Measurements from ENCODE around the gene LRMDA.

LRMDA gene

GRCh38 chr10:75622503-75622902 is 191.1 kb downstream of the LRMDA start:
- Histone ChIP-seq H3K27ac (ENCODE audit: low read length) (no peak overlapping the region), H3K27me3 (ENCODE audit: low read depth, low read length) (0 out of 2 replicates have a peak, but pooled peaks cover 4% of the 10 kb centered on the region), H3K9ac (ENCODE audit: low read length) (no peak overlapping the region), H3K9me3 (ENCODE audit: insufficient read depth, low read length) (no peaks in the 10 kb centered on the region), H4K20me1 (ENCODE audit: insufficient read depth, low read length) (no peaks in the 10 kb centered on the region), H3K4me2 (ENCODE audit: low read length) (no peak overlapping the region), H2AFZ (ENCODE audit: low read depth, low read length) (no peak overlapping the region), H3K79me2 (ENCODE audit: low read length) (no peaks in the 10 kb centered on the region), H3K4me3 (ENCODE audit: low read length) (no peak overlapping the region), H3K36me3 (replicated peaks; ENCODE audit: low read depth, low read length) (no peaks in the 10 kb centered on the region), H3K4me1 (ENCODE audit: low read length) (no peaks in the 10 kb centered on the region)
- TF ChIP-seq EZH2phosphoT487 (IDR thresholded peaks at IDR 0.05; ENCODE audit: low read depth) = no peak
- TF ChIP-seq, protein P1, sequence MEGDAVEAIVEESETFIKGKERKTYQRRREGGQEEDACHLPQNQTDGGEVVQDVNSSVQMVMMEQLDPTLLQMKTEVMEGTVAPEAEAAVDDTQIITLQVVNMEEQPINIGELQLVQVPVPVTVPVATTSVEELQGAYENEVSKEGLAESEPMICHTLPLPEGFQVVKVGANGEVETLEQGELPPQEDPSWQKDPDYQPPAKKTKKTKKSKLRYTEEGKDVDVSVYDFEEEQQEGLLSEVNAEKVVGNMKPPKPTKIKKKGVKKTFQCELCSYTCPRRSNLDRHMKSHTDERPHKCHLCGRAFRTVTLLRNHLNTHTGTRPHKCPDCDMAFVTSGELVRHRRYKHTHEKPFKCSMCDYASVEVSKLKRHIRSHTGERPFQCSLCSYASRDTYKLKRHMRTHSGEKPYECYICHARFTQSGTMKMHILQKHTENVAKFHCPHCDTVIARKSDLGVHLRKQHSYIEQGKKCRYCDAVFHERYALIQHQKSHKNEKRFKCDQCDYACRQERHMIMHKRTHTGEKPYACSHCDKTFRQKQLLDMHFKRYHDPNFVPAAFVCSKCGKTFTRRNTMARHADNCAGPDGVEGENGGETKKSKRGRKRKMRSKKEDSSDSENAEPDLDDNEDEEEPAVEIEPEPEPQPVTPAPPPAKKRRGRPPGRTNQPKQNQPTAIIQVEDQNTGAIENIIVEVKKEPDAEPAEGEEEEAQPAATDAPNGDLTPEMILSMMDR (IDR thresholded peaks at IDR 0.05; ENCODE audit: low read depth, low read length) = no peak

DNA sequence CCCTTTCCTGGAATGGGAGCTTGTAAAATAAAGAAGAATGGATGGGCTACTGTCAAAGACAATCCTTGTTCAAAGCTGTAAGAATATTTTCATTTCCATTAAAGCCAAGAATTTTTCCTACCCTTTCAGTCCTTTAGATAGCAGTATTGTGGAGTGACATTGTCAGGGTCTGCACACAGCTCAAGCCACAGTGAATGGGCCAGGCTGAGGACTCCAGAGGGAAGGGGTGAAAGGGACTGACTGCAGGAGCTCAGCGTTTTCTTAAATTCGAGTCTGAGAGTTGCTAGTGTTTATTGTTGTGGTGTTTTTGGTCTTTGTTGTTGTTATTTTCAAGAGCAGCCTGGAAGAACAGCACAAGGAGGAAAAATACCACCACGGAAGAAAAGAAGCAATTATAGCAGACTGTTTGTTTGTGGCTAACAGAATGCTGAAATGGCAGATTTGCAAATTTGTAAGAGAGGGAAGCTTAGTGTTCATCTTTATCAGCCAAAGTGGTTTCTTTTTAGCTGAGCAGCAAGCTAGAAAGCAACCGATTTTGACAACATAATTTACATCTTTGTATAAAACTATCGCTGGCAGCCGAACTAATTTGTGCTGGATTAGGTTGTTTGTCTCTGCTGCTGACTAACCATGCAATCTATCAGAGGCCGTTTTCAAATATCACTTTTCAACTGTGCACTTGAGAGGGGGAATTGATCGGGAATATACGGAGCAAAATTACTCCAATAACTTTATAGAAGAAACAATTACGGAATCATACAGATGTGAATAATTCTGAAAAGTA is 192.1 kb downstream of the LRMDA start:
- Histone ChIP-seq H3K4me2 (ENCODE audit: low read length) (no peak overlapping the region), H3K36me3 (replicated peaks; ENCODE audit: low read depth, low read length) (no peaks in the 10 kb centered on the region), H3K9ac (ENCODE audit: low read length) (no peak overlapping the region), H3K9me3 (ENCODE audit: insufficient read depth, low read length) (no peaks in the 10 kb centered on the region), H3K27ac (ENCODE audit: low read length) (no peak overlapping the region), H2AFZ (ENCODE audit: low read depth, low read length) (no peak overlapping the region), H4K20me1 (ENCODE audit: insufficient read depth, low read length) (no peaks in the 10 kb centered on the region), H3K79me2 (ENCODE audit: low read length) (no peaks in the 10 kb centered on the region), H3K4me1 (ENCODE audit: low read length) (no peaks in the 10 kb centered on the region), H3K27me3 (ENCODE audit: low read depth, low read length) (0 out of 2 replicates have a peak, but pooled peaks cover 4% of the 10 kb centered on the region), H3K4me3 (ENCODE audit: low read length) (no peak overlapping the region)
- TF ChIP-seq, protein P1 (IDR thresholded peaks at IDR 0.05; ENCODE audit: low read depth, low read length) = no peak
- no peak for TF ChIP-seq EZH2phosphoT487 (IDR thresholded peaks at IDR 0.05; ENCODE audit: low read depth)

GRCh38 chr10:75624638-75625037 is 193.2 kb downstream of the LRMDA start:
- TF ChIP-seq, protein P1 (IDR thresholded peaks at IDR 0.05; ENCODE audit: low read depth, low read length) = no peak
- TF ChIP-seq EZH2phosphoT487 (IDR thresholded peaks at IDR 0.05; ENCODE audit: low read depth) = no peak
- H3K4me2 ChIP-seq (ENCODE audit: low read length) = no peak overlapping the region
- H3K4me3 ChIP-seq (ENCODE audit: low read length) = no peak overlapping the region
- 0 out of 2 replicates have a peak, but pooled peaks cover 4% of the 10 kb centered on the region for H3K27me3 ChIP-seq (ENCODE audit: low read depth, low read length)
- H3K9me3 ChIP-seq (ENCODE audit: insufficient read depth, low read length) = no peaks in the 10 kb centered on the region
- no peak overlapping the region for H2AFZ ChIP-seq (ENCODE audit: low read depth, low read length)
- H3K4me1 ChIP-seq (ENCODE audit: low read length) = no peaks in the 10 kb centered on the region
- no peak overlapping the region for H3K9ac ChIP-seq (ENCODE audit: low read length)
- H4K20me1 ChIP-seq (ENCODE audit: insufficient read depth, low read length) = no peaks in the 10 kb centered on the region
- H3K27ac ChIP-seq (ENCODE audit: low read length) = no peak overlapping the region
- H3K79me2 ChIP-seq (ENCODE audit: low read length) = no peaks in the 10 kb centered on the region
- no peaks in the 10 kb centered on the region for H3K36me3 ChIP-seq (replicated peaks; ENCODE audit: low read depth, low read length)

DNA sequence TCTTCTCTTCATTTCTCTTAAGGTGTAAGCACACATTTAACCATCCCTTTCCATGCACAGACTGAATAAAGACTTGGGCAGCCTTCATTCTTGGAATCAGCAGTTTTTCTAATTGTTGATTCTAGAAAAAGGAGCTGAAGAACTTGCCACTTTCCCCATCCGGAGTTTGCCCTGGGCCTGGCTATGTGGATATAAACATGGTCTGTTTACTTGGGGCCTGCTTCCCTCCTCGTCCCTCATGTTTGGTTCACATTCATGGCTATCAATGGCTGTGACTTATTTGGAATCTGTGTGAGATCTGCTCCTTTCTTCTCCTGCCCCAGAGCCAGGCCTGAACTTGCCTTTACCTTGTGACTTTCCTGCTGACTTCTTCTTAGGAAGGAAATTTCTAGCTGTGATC is 199.3 kb downstream of the LRMDA start:
- no peak overlapping the region for H3K27ac ChIP-seq (ENCODE audit: low read length)
- TF ChIP-seq, protein P1 (IDR thresholded peaks at IDR 0.05; ENCODE audit: low read depth, low read length) = no peak
- no peak for TF ChIP-seq EZH2phosphoT487 (IDR thresholded peaks at IDR 0.05; ENCODE audit: low read depth)
- no peak overlapping the region for H3K9ac ChIP-seq (ENCODE audit: low read length)
- no peak overlapping the region for H3K4me2 ChIP-seq (ENCODE audit: low read length)
- H3K27me3 ChIP-seq (ENCODE audit: low read depth, low read length) = no peaks in the 10 kb centered on the region
- H4K20me1 ChIP-seq (ENCODE audit: insufficient read depth, low read length) = no peaks in the 10 kb centered on the region
- H3K4me3 ChIP-seq (ENCODE audit: low read length) = no peak overlapping the region
- H3K36me3 ChIP-seq (replicated peaks; ENCODE audit: low read depth, low read length) = no peaks in the 10 kb centered on the region
- no peaks in the 10 kb centered on the region for H3K4me1 ChIP-seq (ENCODE audit: low read length)
- H2AFZ ChIP-seq (ENCODE audit: low read depth, low read length) = no peak overlapping the region
- H3K79me2 ChIP-seq (ENCODE audit: low read length) = no peaks in the 10 kb centered on the region
- no peaks in the 10 kb centered on the region for H3K9me3 ChIP-seq (ENCODE audit: insufficient read depth, low read length)

Measured in OCI-LY3 (cell line).